HG03460 (cell line): Measurements from ENCODE around the gene RSRC2.
"Not testable (repeated sequence)": the region's sequence is repeated elsewhere in the genome, so short reads cannot be mapped to it uniquely, and the experiment has no call there.

Experiments
- ATAC-seq: cut with Tn5 transposase; IDR thresholded peaks from one replicate; pipeline ENCODE4 v1.9.1; 2021; ENCODE audit not compliant: unreplicated experiment

Gene RSRC2

GRCh38 chr12:122487807-122488206 lies 38.9 kb downstream of the RSRC2 start:
- ATAC-seq: not testable (repeated sequence)

- ATAC-seq: no peak
Measured at GRCh38 chr12:122486805-122487426, 39.8 kb downstream of the RSRC2 start.

GRCh38 chr12:122486360-122486759 lies 40.4 kb downstream of the RSRC2 start:
- ATAC-seq: not testable (repeated sequence)

- ATAC-seq: not testable (repeated sequence)
Measured at GRCh38 chr12:122484385-122484784, 42.4 kb downstream of the RSRC2 start.

GRCh38 chr12:122483969-122484368 lies 42.8 kb downstream of the RSRC2 start:
- ATAC-seq: no peak

- no peak for ATAC-seq
Measured at GRCh38 chr12:122481861-122482260, 44.9 kb downstream of the RSRC2 start.

- ATAC-seq: no peak
Measured at GRCh38 chr12:122480753-122481152, 46.0 kb downstream of the RSRC2 start.

GRCh38 chr12:122474324-122474716 lies 52.4 kb downstream of the RSRC2 start:
- ATAC-seq: no peak

GRCh38 chr12:122473543-122474323 lies 53.0 kb downstream of the RSRC2 start:
- no peak for ATAC-seq

- ATAC-seq: no peak
Measured at GRCh38 chr12:122471324-122472226, 55.2 kb downstream of the RSRC2 start.

- not testable (repeated sequence) for ATAC-seq
Measured at GRCh38 chr12:122470576-122470975, 56.2 kb downstream of the RSRC2 start.

GRCh38 chr12:122469856-122470255 lies 56.9 kb downstream of the RSRC2 start:
- not testable (repeated sequence) for ATAC-seq

- ATAC-seq: no peak
Measured at GRCh38 chr12:122467983-122468382, 58.8 kb downstream of the RSRC2 start.

- not testable (repeated sequence) for ATAC-seq
Measured at GRCh38 chr12:122464317-122465042, 62.3 kb downstream of the RSRC2 start.

GRCh38 chr12:122460641-122461040 lies 66.1 kb downstream of the RSRC2 start:
- no peak for ATAC-seq

GRCh38 chr12:122460061-122460460 lies 66.7 kb downstream of the RSRC2 start:
- ATAC-seq: no peak

GRCh38 chr12:122459211-122459610 lies 67.5 kb downstream of the RSRC2 start:
- ATAC-seq: no peak

GRCh38 chr12:122458105-122459035 lies 68.4 kb downstream of the RSRC2 start:
- no peak for ATAC-seq

GRCh38 chr12:122457627-122458026 lies 69.1 kb downstream of the RSRC2 start:
- no peak for ATAC-seq

- ATAC-seq: no peak
Measured at GRCh38 chr12:122454739-122455138, 72.0 kb downstream of the RSRC2 start.
